Measurements from ENCODE around the gene UST.

- no peak for TF ChIP-seq CTCF (IDR thresholded peaks at IDR 0.05)
- TF ChIP-seq POLR2A (IDR thresholded peaks at IDR 0.05), result no peak
These were observed 344.1 kb downstream of the UST start for GRCh38 chr6:149090937-149091336.

Data from right lobe of liver (tissue), 4 donors.